ENCODE measurements around the gene XXYLT1.
"Not testable (repeated sequence)": the region's sequence is repeated elsewhere in the genome, so short reads cannot be mapped to it uniquely, and the experiment has no call there.

Gene XXYLT1

GRCh38 chr3:195063581-195064193, 207.3 kb downstream of the XXYLT1 start:
- no peak for DNase-seq (ENCODE audit: low read depth in 2 of 2)

- DNase-seq (ENCODE audit: low read depth in 2 of 2) = no peak
Observed at GRCh38 chr3:195062866-195063540, 208.0 kb downstream of the XXYLT1 start.

- no peak for DNase-seq (ENCODE audit: low read depth in 2 of 2)
Observed at GRCh38 chr3:195061756-195062655, 209.0 kb downstream of the XXYLT1 start.

GRCh38 chr3:195060531-195061291, 210.2 kb downstream of the XXYLT1 start:
- DNase-seq (ENCODE audit: low read depth in 2 of 2) = no peak

- DNase-seq (ENCODE audit: low read depth in 2 of 2) = no peak
Observed at GRCh38 chr3:195060217-195060481, 210.8 kb downstream of the XXYLT1 start.

GRCh38 chr3:195059471-195060216, 211.3 kb downstream of the XXYLT1 start:
- no peak for DNase-seq (ENCODE audit: low read depth in 2 of 2)

GRCh38 chr3:195059006-195059350, 212.0 kb downstream of the XXYLT1 start:
- DNase-seq (ENCODE audit: low read depth in 2 of 2) = no peak

- DNase-seq (ENCODE audit: low read depth in 2 of 2) = no peak
Observed at GRCh38 chr3:195058336-195059005, 212.5 kb downstream of the XXYLT1 start.

GRCh38 chr3:195057716-195058115, 213.2 kb downstream of the XXYLT1 start:
- DNase-seq (ENCODE audit: low read depth in 2 of 2) = no peak

GRCh38 chr3:195056506-195056905, 214.5 kb downstream of the XXYLT1 start:
- no peak for DNase-seq (ENCODE audit: low read depth in 2 of 2)

GRCh38 chr3:195054311-195054710, 216.6 kb downstream of the XXYLT1 start:
- no peak for DNase-seq (ENCODE audit: low read depth in 2 of 2)

GRCh38 chr3:195052939-195053338, 218.0 kb downstream of the XXYLT1 start:
- DNase-seq (ENCODE audit: low read depth in 2 of 2) = no peak

- DNase-seq (ENCODE audit: low read depth in 2 of 2) = not testable (repeated sequence)
Observed at GRCh38 chr3:195050296-195050695, 220.7 kb downstream of the XXYLT1 start.

GRCh38 chr3:195048059-195048905, 222.7 kb downstream of the XXYLT1 start:
- no peak for DNase-seq (ENCODE audit: low read depth in 2 of 2)

GRCh38 chr3:195047536-195047935, 223.4 kb downstream of the XXYLT1 start:
- DNase-seq (ENCODE audit: low read depth in 2 of 2) = no peak

GRCh38 chr3:195046441-195046840, 224.5 kb downstream of the XXYLT1 start:
- no peak for DNase-seq (ENCODE audit: low read depth in 2 of 2)

- DNase-seq (ENCODE audit: low read depth in 2 of 2) = no peak
Observed at GRCh38 chr3:195045481-195046210, 225.3 kb downstream of the XXYLT1 start.

- no peak for DNase-seq (ENCODE audit: low read depth in 2 of 2)
Observed at GRCh38 chr3:195044411-195044810, 226.5 kb downstream of the XXYLT1 start.

- no peak for DNase-seq (ENCODE audit: low read depth in 2 of 2)
Observed at GRCh38 chr3:195043607-195044339, 227.2 kb downstream of the XXYLT1 start.

Measured in stimulated activated CD4-positive, alpha-beta T cell treated with anti-CD3 and anti-CD28 coated beads, Interleukin-15, amount 100 ng/mL, for 48 hours (primary cell).